KMS-11 (cell line): ENCODE measurements around the gene COL15A1.

Experiments used
- H2AFZ ChIP-seq: fragments of 200-600 bp; sonication (generic); 2 replicates; pipeline ENCODE4 v1.6.1; 2016; ENCODE audit warnings: antibody characterized with exemption, mixed run types, low read depth
- H3K27ac ChIP-seq: fragments of 200-600 bp; sonication (generic); 2 replicates; pipeline ENCODE4 v1.6.1; 2016; ENCODE audit warnings: mild to moderate bottlenecking, mixed run types
- H3K27me3 ChIP-seq: fragments of 200-600 bp; sonication (generic); 2 replicates; pipeline ENCODE4 v1.6.1; 2017; ENCODE audit warnings: mild to moderate bottlenecking, low read depth, mixed run types, moderate library complexity; ENCODE audit not compliant: insufficient read depth
- H3K36me3 ChIP-seq: fragments of 200-600 bp; sonication (generic); 2 replicates; pipeline ENCODE4 v1.6.1; 2017; ENCODE audit warnings: mild to moderate bottlenecking, mixed run types; ENCODE audit not compliant: insufficient read depth
- H3K4me1 ChIP-seq: fragments of 200-600 bp; sonication (generic); 2 replicates; pipeline ENCODE4 v1.6.1; 2016; ENCODE audit warnings: mild to moderate bottlenecking, low read depth, mixed run types; ENCODE audit not compliant: poor library complexity, severe bottlenecking
- H3K4me2 ChIP-seq: fragments of 200-600 bp; sonication (generic); 2 replicates; pipeline ENCODE4 v1.7.0; 2016; ENCODE audit warnings: mild to moderate bottlenecking, mixed run types
- H3K4me3 ChIP-seq: fragments of 200-600 bp; sonication (generic); IDR thresholded peaks from 2 replicates; pipeline ENCODE4 v1.6.1; 2017; ENCODE audit warnings: low read depth, low read length, mixed read lengths; ENCODE audit not compliant: insufficient read depth
- H3K79me2 ChIP-seq: fragments of 200-600 bp; sonication (generic); 2 replicates; pipeline ENCODE4 v1.6.1; 2016; ENCODE audit warnings: low read depth, mixed run types; ENCODE audit not compliant: insufficient read depth
- H3K9ac ChIP-seq: fragments of 200-600 bp; sonication (generic); 2 replicates; pipeline ENCODE4 v1.6.1; 2016; ENCODE audit warnings: mild to moderate bottlenecking, mixed run types
- H4K20me1 ChIP-seq: fragments of 200-600 bp; sonication (generic); 2 replicates; pipeline ENCODE4 v1.6.1; 2016; ENCODE audit warnings: mild to moderate bottlenecking, mixed run types; ENCODE audit not compliant: insufficient read depth
- CTCF ChIP-seq: fragments of 200-600 bp; sonication (generic); conservative IDR thresholded peaks from 2 replicates; pipeline ENCODE4 v1.6.1; 2017; ENCODE audit warnings: low read depth, mild to moderate bottlenecking, antibody characterized with exemption, low read length, moderate library complexity, mixed read lengths

Gene COL15A1

GRCh38 chr9:98915599-98915998 lies 28.1 kb upstream of the COL15A1 start:
- H3K79me2 ChIP-seq, result no peaks in the 10 kb centered on the region
- H4K20me1 ChIP-seq, result no peaks in the 10 kb centered on the region
- H3K36me3 ChIP-seq, result no peaks in the 10 kb centered on the region
- peaks cover 4% of the 10 kb centered on the region for H3K4me1 ChIP-seq
- H2AFZ ChIP-seq, result no peak overlapping the region
- TF ChIP-seq CTCF, result no peak
- no peak overlapping the region for H3K9ac ChIP-seq
- no peaks in the 10 kb centered on the region for H3K27me3 ChIP-seq
- no peak overlapping the region for H3K4me3 ChIP-seq
- H3K27ac ChIP-seq, result no peak overlapping the region
- no peak overlapping the region for H3K4me2 ChIP-seq

GRCh38 chr9:98916660-98917059 lies 27.0 kb upstream of the COL15A1 start:
- Histone ChIP-seq H3K4me1 (peaks cover 4% of the 10 kb centered on the region), H3K27me3 (no peaks in the 10 kb centered on the region), H4K20me1 (no peaks in the 10 kb centered on the region), H3K36me3 (no peaks in the 10 kb centered on the region), H2AFZ (no peak overlapping the region), H3K4me3 (no peak overlapping the region), H3K79me2 (no peaks in the 10 kb centered on the region), H3K27ac (no peak overlapping the region), H3K4me2 (no peak overlapping the region), H3K9ac (no peak overlapping the region)
- TF ChIP-seq CTCF, result no peak

- no peak overlapping the region for H2AFZ ChIP-seq
- no peaks in the 10 kb centered on the region for H4K20me1 ChIP-seq
- no peak overlapping the region for H3K4me3 ChIP-seq
- H3K4me1 ChIP-seq, result peaks cover 9% of the 10 kb centered on the region
- no peaks in the 10 kb centered on the region for H3K79me2 ChIP-seq
- no peak overlapping the region for H3K9ac ChIP-seq
- no peaks in the 10 kb centered on the region for H3K36me3 ChIP-seq
- no peaks in the 10 kb centered on the region for H3K27me3 ChIP-seq
- no peak for TF ChIP-seq CTCF
- H3K4me2 ChIP-seq, result no peak overlapping the region
- H3K27ac ChIP-seq, result no peak overlapping the region
Measured at GRCh38 chr9:98917746-98918487, 25.8 kb upstream of the COL15A1 start.

- Histone ChIP-seq H3K27me3 (no peaks in the 10 kb centered on the region), H3K4me3 (no peak overlapping the region), H3K79me2 (no peaks in the 10 kb centered on the region), H3K4me1 (peaks cover 10% of the 10 kb centered on the region), H2AFZ (no peak overlapping the region), H4K20me1 (no peaks in the 10 kb centered on the region), H3K9ac (no peak overlapping the region), H3K36me3 (no peaks in the 10 kb centered on the region), H3K27ac (no peak overlapping the region), H3K4me2 (no peak overlapping the region)
- TF ChIP-seq CTCF, result no peak
Measured at GRCh38 chr9:98921732-98922131, 22.0 kb upstream of the COL15A1 start.
